Parathyroid adenoma (tissue), 2 donors: Measurements from ENCODE around the gene NSUN6.

Source experiments
- H2AFZ ChIP-seq: fragments of 300-600 bp; sonication (generic); one replicate; pipeline ENCODE4 v1.7.0; 2017; ENCODE audit warnings: antibody characterized with exemption, mild to moderate bottlenecking
- H3K27ac ChIP-seq: fragments of 300-600 bp; sonication (generic); one replicate; pipeline ENCODE4 v1.7.0; 2017
- H3K27me3 ChIP-seq: fragments of 300-600 bp; sonication (generic); one replicate; pipeline ENCODE4 v1.7.0; 2017; ENCODE audit warnings: low read length; ENCODE audit not compliant: control insufficient read depth, insufficient read depth
- H3K36me3 ChIP-seq: fragments of 300-600 bp; sonication (generic); one replicate; pipeline ENCODE4 v1.7.0; 2017; ENCODE audit warnings: low read length; ENCODE audit not compliant: control insufficient read depth, insufficient read depth
- H3K4me1 ChIP-seq: fragments of 300-600 bp; sonication (generic); one replicate; pipeline ENCODE4 v1.7.0; 2017; ENCODE audit warnings: control low read depth
- H3K4me2 ChIP-seq: fragments of 300-600 bp; sonication (generic); one replicate; pipeline ENCODE4 v1.7.0; 2017; ENCODE audit warnings: low read length
- H3K4me3 ChIP-seq: fragments of 300-600 bp; sonication (generic); one replicate; pipeline ENCODE4 v1.7.0; 2017; ENCODE audit warnings: low read depth, low read length
- H3K79me2 ChIP-seq: fragments of 300-600 bp; sonication (generic); one replicate; pipeline ENCODE4 v1.7.0; 2017; ENCODE audit warnings: control low read depth
- H3K9ac ChIP-seq: fragments of 300-600 bp; sonication (generic); one replicate; pipeline ENCODE4 v1.7.0; 2017; ENCODE audit warnings: mild to moderate bottlenecking
- H3K9me3 ChIP-seq: fragments of 300-600 bp; sonication (generic); one replicate; pipeline ENCODE4 v1.7.0; 2017; ENCODE audit warnings: low read length; ENCODE audit not compliant: control insufficient read depth
- CTCF ChIP-seq: fragments of 300-600 bp; sonication (generic); IDR thresholded peaks from one replicate; pipeline ENCODE4 v1.7.0; 2017; ENCODE audit warnings: antibody characterized with exemption, mild to moderate bottlenecking
- donor health status: primary hyperparathyroidism.

The NSUN6 gene

GRCh38 chr10:18668026-18668425 lies 16.6 kb upstream of the NSUN6 start:
- H3K9me3 ChIP-seq = no peaks in the 10 kb centered on the region
- H3K27me3 ChIP-seq = no peaks in the 10 kb centered on the region
- no peak overlapping the region for H2AFZ ChIP-seq
- no peaks in the 10 kb centered on the region for H3K36me3 ChIP-seq
- no peak overlapping the region for H3K4me3 ChIP-seq
- peaks cover 27% of the 10 kb centered on the region for H3K79me2 ChIP-seq
- no peak for TF ChIP-seq CTCF
- H3K4me2 ChIP-seq = no peak overlapping the region
- H3K27ac ChIP-seq = no peak overlapping the region
- H3K4me1 ChIP-seq = peaks cover 11% of the 10 kb centered on the region
- no peak overlapping the region for H3K9ac ChIP-seq

DNA sequence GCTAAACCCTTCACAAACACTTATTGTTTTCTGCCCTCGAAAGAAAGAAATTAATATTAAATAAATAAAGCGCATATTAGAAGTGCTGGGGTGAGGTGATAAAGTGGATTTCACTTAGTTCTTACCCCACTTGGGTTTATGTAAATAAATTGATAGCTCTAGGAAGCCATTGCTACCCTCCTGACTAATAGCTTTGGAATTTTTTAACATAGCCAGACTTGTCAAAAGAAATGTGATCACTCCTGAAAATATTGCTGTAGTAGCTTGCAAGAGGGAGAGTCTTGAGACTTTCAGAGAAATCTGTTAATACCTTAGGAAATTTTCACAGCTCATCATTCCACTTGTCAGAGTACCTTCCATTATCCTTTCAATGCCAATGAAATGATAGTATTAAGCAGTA lies 15.4 kb upstream of the NSUN6 start:
- Histone ChIP-seq H3K79me2 (peaks cover 33% of the 10 kb centered on the region), H2AFZ (no peak overlapping the region), H3K4me3 (no peak overlapping the region), H3K9me3 (no peaks in the 10 kb centered on the region), H3K4me1 (peaks cover 11% of the 10 kb centered on the region), H3K9ac (no peak overlapping the region), H3K27me3 (no peaks in the 10 kb centered on the region), H3K4me2 (no peak overlapping the region), H3K27ac (no peak overlapping the region), H3K36me3 (no peaks in the 10 kb centered on the region)
- no peak for TF ChIP-seq CTCF

DNA sequence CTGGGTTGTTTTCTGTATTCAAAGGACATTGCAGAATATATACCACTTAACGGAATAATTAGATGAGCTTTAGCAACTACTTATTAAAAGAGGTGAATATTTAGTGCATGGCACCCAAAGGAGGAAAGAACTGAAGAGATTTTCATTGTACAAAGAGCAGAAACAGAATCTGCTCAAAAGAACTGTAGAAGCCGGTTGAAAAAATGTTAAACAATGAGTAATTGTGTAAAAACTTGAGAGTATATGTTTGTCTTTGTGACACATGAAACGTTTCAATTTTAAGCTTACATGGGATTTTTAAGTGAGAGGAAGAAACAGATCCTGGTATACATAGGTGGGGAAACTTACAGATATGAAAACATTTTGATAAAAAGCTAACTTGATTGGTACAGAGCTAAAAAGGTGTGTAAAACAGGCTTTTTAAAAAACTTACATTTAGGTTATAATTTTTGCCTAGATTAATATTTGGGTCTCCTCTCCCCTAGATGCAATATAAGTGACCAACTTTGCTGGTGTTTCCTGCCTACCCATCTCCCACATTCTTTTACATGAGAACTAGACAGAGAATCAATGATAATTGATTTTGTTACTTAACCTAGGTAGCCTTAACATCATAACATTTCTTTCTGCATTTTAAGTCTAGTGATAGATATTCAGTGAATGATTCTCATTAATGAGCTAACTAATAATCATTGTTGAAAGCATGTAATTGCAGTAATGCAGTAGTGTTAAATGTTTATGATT lies 14.6 kb upstream of the NSUN6 start:
- Histone ChIP-seq H3K9ac (no peak overlapping the region), H3K79me2 (peaks cover 41% of the 10 kb centered on the region), H3K36me3 (no peaks in the 10 kb centered on the region), H3K4me2 (no peak overlapping the region), H3K4me1 (peaks cover 16% of the 10 kb centered on the region), H3K9me3 (no peaks in the 10 kb centered on the region), H3K27me3 (no peaks in the 10 kb centered on the region), H2AFZ (no peak overlapping the region), H3K27ac (no peak overlapping the region), H3K4me3 (no peak overlapping the region)
- no peak for TF ChIP-seq CTCF

DNA sequence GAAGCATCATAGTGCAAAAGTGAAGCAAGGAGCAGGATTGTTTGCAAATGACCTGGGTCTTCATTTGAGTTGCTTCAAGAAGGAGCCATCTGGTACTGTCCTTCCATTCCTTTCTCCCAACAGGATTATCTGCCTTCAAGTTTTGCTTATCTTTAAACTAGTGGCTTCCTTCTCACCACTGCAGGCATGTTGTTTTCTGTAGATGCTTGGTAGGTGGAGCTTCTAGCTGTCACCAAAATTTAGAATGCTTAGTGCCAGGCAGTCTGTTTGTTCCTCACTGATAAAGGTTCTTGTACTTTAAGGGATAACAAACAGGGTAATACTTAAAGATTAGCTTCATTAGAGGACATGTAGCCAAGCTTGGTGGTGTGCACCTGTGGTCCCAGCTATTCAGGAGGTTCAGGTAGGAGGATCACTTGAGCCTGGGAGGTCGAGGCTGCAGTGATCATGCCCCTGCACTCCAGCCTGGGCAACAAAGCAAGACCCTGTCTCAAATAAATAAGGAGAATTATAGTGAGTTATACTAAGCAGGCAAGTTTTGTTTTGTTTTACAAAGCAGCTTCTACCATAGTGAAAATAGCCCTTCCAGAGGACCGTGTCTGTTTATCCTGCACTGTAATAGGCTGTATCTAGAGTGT lies 13.6 kb upstream of the NSUN6 start:
- no peak overlapping the region for H2AFZ ChIP-seq
- H3K36me3 ChIP-seq = no peaks in the 10 kb centered on the region
- no peak overlapping the region for H3K4me3 ChIP-seq
- TF ChIP-seq CTCF = no peak
- H3K9ac ChIP-seq = no peak overlapping the region
- H3K9me3 ChIP-seq = no peaks in the 10 kb centered on the region
- peaks cover 42% of the 10 kb centered on the region for H3K79me2 ChIP-seq
- no peak overlapping the region for H3K4me2 ChIP-seq
- peaks cover 16% of the 10 kb centered on the region for H3K4me1 ChIP-seq
- H3K27me3 ChIP-seq = no peaks in the 10 kb centered on the region
- H3K27ac ChIP-seq = no peak overlapping the region
